ENCODE measurements around the gene METTL21C. TPM values are rescaled to one million over a fixed set of nuclear protein-coding genes. Genes with fewer than 3 reads are reported as not detected.

The METTL21C gene
- total RNA-seq, 1 donor from 2014 or later: not detected

GRCh38 chr13:102701331-102701730, 6.5 kb upstream of the METTL21C start:
- Histone ChIP-seq H3K27me3 (ENCODE audit: control insufficient read depth, insufficient read depth, low read length) (no peaks in the 10 kb centered on the region), H3K36me3 (ENCODE audit: control insufficient read depth, insufficient read depth, low read length) (no peaks in the 10 kb centered on the region), H3K4me3 (ENCODE audit: low read depth, low read length) (no peak overlapping the region)
- FAIRE-seq (peak; percentile 58), DNase-seq (ENCODE audit: low read depth) (no peak)
- TF ChIP-seq CTCF (IDR thresholded peaks at IDR 0.05; ENCODE audit: insufficient read depth, low read length, severe bottlenecking): no peak

GRCh38 chr13:102700088-102701031, 5.5 kb upstream of the METTL21C start:
- Histone ChIP-seq H3K36me3 (ENCODE audit: control insufficient read depth, insufficient read depth, low read length) (no peaks in the 10 kb centered on the region), H3K27me3 (ENCODE audit: control insufficient read depth, insufficient read depth, low read length) (no peaks in the 10 kb centered on the region), H3K4me3 (ENCODE audit: low read depth, low read length) (no peak overlapping the region)
- no peak for TF ChIP-seq CTCF (IDR thresholded peaks at IDR 0.05; ENCODE audit: insufficient read depth, low read length, severe bottlenecking)
- no peak for DNase-seq (ENCODE audit: low read depth)
- FAIRE-seq: no peak

- DNase-seq (ENCODE audit: low read depth) (no peak), FAIRE-seq (no peak)
- H3K36me3 ChIP-seq (ENCODE audit: control insufficient read depth, insufficient read depth, low read length): no peaks in the 10 kb centered on the region
- TF ChIP-seq CTCF (IDR thresholded peaks at IDR 0.05; ENCODE audit: insufficient read depth, low read length, severe bottlenecking): no peak
- H3K4me3 ChIP-seq (ENCODE audit: low read depth, low read length): no peak overlapping the region
- no peaks in the 10 kb centered on the region for H3K27me3 ChIP-seq (ENCODE audit: control insufficient read depth, insufficient read depth, low read length)
Measured at GRCh38 chr13:102699504-102699903, 4.7 kb upstream of the METTL21C start.

GRCh38 chr13:102698649-102698980, 3.8 kb upstream of the METTL21C start:
- Histone ChIP-seq H3K36me3 (ENCODE audit: control insufficient read depth, insufficient read depth, low read length) (no peaks in the 10 kb centered on the region), H3K27me3 (ENCODE audit: control insufficient read depth, insufficient read depth, low read length) (no peaks in the 10 kb centered on the region), H3K4me3 (ENCODE audit: low read depth, low read length) (no peak overlapping the region)
- FAIRE-seq (no peak), DNase-seq (ENCODE audit: low read depth) (no peak)
- no peak for TF ChIP-seq CTCF (IDR thresholded peaks at IDR 0.05; ENCODE audit: insufficient read depth, low read length, severe bottlenecking)

- no peak overlapping the region for H3K4me3 ChIP-seq (ENCODE audit: low read depth, low read length)
- DNase-seq (ENCODE audit: low read depth): no peak
Measured at GRCh38 chr13:102697929-102698648, 3.2 kb upstream of the METTL21C start.

More at GRCh38 chr13:102697929-102698648, 3.2 kb upstream of the METTL21C start:
- H3K36me3 ChIP-seq (ENCODE audit: control insufficient read depth, insufficient read depth, low read length): no peaks in the 10 kb centered on the region
- peak; percentile 13 for FAIRE-seq
- no peak for TF ChIP-seq CTCF (IDR thresholded peaks at IDR 0.05; ENCODE audit: insufficient read depth, low read length, severe bottlenecking)
- H3K27me3 ChIP-seq (ENCODE audit: control insufficient read depth, insufficient read depth, low read length): no peaks in the 10 kb centered on the region

Data from bronchial epithelial cell (primary cell).